GM15510 (cell line): ENCODE data around the gene FNDC3B.

Source experiments
- POLR2A ChIP-seq: IDR thresholded peaks from 3 replicates; pipeline ENCODE4 v1.6.1; 2011; ENCODE audit warnings: borderline replicate concordance; ENCODE audit not compliant: insufficient read length; ENCODE audit errors: extremely low read depth

FNDC3B gene

DNA sequence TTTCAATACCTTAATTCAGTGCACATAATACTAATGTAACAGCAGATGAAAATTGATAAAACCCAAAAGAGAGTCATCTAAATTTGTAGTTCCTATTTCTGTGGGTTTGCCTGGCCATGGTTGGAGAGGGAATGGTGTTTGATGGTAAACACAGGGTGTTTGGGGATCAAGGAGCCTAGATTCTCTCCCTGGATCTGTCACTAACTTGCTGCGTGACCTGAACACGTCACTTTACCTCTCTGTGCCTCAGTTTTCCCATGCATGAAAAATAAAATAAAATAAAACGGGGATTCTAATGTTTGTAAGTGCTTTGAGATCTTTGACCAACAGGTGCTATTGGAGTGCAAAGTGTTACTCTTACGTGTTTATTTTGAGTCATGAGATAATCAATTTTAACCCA is 359.1 kb downstream of the FNDC3B start:
- no peak for TF ChIP-seq POLR2A

DNA sequence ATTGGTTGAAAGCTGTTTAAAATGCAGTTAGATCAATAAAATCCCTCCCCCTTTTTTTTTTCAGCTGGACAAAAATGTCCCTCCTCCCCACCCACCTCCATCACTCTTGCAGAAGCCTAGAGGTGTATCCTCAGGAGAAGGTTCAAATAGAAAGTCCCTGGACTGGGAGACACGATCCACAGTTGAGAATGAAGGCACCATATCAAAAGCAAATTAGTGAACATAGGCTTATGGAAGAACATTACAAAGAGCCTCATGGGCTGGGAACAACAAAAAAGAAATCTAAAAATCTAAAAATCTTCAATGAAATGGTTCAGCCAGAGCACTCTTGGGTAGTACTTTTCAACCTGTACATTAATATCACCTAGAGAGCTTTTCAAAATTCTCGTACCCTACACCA is 362.7 kb downstream of the FNDC3B start:
- TF ChIP-seq POLR2A = no peak

GRCh38 chr3:172402892-172403643 is 363.7 kb downstream of the FNDC3B start:
- no peak for TF ChIP-seq POLR2A

- no peak for TF ChIP-seq POLR2A
Observed at GRCh38 chr3:172404237-172404962, 365.0 kb downstream of the FNDC3B start.

DNA sequence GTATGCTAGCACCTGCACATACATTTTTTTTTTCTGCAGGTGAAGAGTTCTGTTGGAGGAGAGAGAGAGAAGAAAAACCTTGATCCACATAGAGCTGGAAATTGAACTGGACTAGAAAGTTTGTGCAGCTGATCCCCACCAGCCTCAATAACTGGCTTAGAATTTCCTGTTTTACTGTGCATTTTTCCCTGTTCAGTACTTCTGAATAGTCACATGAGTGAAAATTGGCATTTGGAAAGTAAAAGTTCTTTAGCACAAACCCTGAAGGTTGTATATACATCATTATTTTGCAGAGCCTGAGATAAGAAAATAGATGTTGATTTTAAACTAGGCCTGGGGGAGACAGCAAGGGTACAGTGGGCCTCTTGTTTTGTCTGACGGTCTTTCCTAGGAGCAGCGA is 366.5 kb downstream of the FNDC3B start:
- no peak for TF ChIP-seq POLR2A

- no peak for TF ChIP-seq POLR2A
Observed at GRCh38 chr3:172407872-172408271, 368.5 kb downstream of the FNDC3B start.

GRCh38 chr3:172410702-172411477 is 371.5 kb downstream of the FNDC3B start:
- no peak for TF ChIP-seq POLR2A

DNA sequence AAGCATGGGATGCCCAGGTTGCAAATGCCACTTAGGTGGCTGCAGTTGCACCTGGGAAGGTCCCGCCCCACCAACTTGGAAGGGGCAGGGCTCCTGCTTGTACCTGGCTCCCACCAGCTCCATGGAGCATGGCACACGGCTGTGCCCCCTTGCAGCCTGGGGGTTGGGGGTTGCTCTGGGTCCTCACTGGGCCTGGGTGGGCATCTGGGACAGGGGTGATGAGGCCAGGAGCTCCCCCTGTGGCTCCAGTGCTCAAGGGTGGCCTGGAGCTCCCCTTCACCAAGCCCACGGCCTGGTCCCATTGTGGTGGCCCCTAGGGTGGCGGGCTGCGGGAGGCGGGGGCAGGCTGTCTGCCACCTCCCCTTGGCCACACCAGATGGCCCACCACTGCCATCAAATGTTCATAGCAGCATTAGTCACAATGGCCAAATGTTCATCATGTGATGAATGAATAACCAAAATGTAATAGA is 372.1 kb downstream of the FNDC3B start:
- TF ChIP-seq POLR2A = no peak

- TF ChIP-seq POLR2A = no peak
Observed at GRCh38 chr3:172415323-172415722, 375.9 kb downstream of the FNDC3B start.

DNA sequence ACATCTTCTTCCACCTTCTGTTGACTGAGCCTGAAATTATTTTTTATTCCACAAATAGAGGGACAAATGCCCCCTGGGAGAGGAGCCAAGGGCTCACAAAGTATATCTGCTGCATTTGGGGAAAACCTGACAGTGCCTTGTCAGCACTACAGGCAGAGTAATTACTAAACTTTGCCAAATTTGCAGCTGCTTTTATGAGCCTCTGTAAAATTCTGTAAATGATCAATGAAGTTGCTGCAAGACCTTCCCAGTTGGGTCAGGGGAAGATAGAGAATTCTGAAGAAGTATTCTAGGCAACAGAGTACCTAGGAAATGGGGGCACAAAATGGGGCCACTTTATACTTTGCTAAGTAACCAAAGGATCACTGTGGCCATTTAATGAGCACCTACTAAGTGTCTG is 398.3 kb downstream of the FNDC3B start:
- TF ChIP-seq POLR2A = no peak

- no peak for TF ChIP-seq POLR2A
Observed at GRCh38 chr3:172438186-172438585, 398.8 kb downstream of the FNDC3B start.

DNA sequence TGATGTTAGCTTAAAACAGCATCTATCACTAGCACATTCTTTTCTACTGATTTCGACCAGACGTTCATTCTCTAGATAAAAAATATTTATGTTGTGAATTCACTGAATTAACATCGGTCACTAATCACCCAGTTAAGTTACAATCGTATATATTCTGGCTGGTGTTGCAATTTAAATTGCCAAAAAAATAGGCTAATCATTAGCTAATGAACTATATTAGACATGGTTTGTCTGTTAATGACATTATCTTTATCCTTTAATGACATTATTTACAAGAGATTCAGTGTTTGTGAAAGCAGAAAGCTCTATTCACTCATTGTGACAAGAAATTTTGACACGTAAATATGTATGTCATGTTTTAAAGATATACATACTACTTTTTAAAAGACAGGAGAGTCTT is 402.2 kb downstream of the FNDC3B start:
- no peak for TF ChIP-seq POLR2A

GRCh38 chr3:172442606-172443005 is 403.2 kb downstream of the FNDC3B start:
- no peak for TF ChIP-seq POLR2A

- TF ChIP-seq POLR2A = no peak
Observed at GRCh38 chr3:172444821-172445220, 405.4 kb downstream of the FNDC3B start.

DNA sequence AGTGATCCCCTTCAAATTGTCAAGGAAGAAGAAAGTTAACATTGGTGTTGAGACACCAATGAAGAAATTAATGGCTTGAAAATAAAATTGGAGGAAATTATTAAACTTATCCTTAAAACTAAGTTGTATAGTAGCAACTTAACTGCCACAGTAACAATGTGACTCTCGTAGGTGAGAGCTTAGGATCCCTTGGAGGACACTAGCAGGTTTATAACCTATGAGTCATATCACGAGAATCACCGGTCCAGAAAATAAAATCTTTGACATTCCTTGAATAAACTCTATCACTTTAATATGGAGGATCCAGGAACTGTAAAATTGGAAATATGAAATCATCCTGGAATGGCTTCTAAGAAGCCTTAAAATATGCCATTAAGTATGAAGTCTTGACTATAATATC is 406.8 kb downstream of the FNDC3B start:
- TF ChIP-seq POLR2A = no peak
